Renal pelvis (tissue), 4 donors: ENCODE data around the gene MLEC. TPM values are rescaled to one million over a fixed set of nuclear protein-coding genes. Genes with fewer than 3 reads are reported as not detected.
"Not testable (repeated sequence)": the region's sequence is repeated elsewhere in the genome, so short reads cannot be mapped to it uniquely, and the experiment has no call there.

Experiments
- DNase-seq: peaks from one replicate; pipeline ENCODE4 v3.0.0-alpha.2; 2013
- polyA plus RNA-seq, 3 donors: library from polyadenylated mRNA; unstranded; fragments of 120-200 nt; gene quantifications; one replicate each; pipeline ENCODE4 v1.2.1, GENCODE V29; 2013; ENCODE audit not compliant: insufficient read length in 3 of 3

Gene MLEC
- polyA plus RNA-seq, 3 donors = 142 to 207 (median 176) TPM

DNA sequence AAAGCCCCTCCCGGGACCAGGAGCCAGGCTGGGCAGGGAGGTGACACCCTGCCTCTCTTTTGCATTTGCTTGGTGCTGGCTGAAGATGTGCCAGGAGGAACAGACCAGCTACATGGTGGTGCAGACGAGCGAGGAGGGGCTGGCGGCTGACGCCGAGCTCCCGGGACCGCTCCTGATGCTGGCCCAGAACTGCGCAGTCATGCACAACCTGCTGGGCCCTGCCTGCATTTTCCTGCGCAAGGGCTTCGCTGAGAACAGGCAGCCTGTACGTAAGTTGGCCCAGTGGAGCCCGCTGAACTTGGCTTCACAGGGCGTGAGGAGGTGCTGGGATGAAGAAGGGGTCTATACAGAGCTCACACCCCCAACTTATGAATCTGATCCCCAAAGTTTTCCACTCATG is 30.9 kb upstream of the MLEC start:
- no peak for DNase-seq

DNA sequence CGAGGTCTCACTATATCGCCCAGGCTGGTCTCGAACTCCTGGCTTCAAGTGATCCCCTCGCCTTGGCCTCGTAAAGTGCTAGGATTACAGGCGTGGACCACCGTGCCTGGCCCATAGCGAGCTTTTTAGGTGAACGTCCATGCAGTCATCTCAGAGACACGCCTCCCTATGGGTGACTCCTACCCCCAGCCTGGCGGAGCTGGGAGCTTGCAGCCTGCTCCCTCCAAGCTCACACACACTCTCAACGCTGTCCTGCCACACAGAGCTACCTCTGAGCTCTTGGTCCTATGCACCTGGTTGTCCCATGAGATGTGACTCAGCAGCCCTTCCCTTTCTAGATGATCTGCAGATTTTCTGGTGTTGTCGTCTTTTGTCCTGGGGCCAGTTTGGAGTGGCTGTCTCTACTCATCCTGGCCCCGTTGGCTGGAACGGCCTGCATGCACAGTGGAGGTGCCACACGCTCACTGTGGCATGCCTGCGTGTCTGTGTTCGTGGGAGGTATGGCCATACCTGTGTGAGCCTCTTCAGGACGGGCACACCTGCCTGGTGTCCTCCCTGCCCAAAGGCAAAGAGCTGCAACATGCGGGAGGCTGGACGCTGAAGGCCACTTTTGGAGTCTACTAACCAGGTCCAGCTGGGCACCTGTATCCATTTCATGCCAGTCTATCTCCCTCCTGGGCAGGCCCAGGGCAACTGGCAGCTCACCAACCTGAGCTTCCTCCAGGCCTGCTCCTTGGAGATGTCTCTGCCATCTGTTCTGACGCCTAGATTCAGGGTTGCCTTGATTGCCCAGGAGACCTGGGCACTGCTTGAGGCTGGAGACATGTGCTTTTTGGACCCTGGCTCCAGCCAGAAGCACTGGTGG is 28.4 kb upstream of the MLEC start:
- DNase-seq = no peak

DNA sequence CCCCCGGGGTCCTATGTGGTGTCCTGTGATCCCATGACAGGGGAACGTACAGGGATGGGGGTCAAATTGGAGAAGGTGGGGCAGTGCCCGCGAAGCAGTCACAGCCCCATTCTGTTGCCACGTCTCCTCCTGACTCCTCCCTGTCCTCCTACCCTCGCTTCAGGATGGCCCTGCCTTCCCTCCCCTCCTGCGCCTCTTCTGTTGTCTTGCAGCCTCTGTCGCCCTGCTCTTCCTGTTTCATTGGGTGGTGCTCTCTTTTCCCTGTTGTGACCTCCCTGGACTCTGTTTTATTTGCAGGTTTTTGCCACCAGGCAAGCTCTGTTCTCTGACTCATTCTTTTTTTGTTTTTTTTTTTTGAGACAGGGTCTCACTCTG is 27.8 kb upstream of the MLEC start:
- no peak for DNase-seq

DNA sequence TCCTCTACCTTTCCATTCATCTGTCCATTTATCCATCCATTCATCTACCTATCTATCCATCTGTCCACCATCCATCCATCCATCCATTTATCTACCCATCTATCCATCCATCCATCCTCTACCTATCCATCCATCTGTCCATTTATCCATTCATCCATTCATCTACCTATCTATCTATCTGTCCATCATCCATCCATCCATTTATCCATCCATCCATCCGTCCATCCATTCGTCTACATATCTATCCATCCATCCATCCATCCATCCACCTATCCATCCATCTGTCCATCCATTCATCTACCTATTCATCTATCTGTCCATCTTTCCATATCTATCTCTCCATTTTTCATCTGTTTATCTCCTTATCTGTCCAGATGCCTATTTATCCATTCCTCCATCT is 25.5 kb upstream of the MLEC start:
- DNase-seq = no peak

DNA sequence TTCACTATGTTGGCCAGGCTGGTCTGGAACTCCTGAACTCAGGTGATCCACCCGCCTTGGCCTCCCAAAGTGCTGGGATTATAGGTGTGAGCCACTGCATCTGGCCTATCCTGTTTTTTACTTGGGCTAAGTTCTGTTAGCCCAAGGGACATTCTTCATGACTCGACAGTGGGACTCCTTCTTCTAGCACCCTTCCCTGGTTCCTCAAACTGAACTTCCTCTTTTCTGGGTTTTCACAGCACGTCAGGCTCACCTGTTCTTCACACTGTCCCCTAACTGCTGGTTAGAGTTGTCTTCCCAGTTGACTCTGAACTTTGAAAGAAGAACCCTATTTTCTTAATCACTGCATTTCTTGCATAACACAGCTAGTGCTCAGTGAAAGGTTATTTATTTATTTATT is 24.1 kb upstream of the MLEC start:
- DNase-seq = no peak

DNA sequence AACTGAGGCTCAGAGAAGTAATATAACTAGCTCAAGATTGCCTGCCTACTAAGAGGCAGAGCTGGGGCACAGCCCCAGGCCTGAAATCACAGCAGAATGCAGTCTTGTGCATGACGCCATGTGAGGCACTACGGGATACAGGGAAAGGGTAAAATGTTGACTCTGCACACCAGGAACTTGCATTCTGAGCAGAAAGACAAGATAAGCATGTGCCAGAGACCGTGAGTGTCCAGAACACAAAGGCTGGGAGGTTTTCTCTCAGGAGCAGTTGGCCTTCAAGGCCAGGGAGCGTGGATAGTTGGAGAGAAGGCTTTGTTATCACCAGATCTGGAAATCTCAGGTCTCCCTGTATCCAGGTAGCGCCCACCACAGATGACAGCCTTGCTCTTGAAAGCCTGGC is 23.2 kb upstream of the MLEC start:
- DNase-seq = no peak

DNA sequence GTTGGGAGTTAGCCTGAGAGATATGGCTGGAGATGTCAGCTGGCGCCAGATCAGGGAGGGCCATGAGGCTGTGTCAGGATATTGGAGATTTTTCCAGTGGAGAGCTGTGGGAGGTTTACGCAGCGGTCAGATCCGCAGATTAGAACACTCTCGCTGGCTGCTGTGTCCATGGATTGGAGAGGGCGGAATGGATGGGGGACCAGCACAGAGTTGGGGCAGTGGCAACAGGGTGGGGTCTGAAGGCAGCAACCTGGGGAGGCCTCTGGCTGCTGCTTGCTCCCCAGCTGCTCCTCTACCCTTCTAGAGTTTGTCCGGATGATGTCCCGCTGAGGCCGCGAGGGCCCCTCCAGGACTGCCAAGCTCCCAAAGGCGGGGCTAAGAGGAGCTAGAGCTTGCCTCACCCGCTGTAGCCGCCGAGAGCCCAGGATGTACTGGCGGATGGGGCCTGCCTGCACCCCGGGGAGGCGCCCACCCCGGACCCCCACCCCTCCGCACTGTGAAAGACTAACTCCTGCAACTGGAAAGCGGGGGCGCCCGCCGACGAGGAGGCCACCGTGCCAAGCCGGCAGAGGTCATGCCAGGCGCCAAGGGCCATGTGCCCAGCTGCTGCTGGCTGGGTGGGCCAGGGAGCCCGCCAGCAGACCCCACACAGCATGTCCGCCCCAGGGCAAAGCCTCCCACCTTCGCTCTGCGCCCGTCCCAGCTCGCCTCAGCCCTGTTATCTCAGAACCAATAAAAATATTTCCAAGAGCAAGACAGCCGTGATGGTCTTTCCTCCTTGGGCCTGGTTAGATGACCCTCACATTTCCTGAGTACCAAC is 20.2 kb upstream of the MLEC start:
- DNase-seq = no peak

DNA sequence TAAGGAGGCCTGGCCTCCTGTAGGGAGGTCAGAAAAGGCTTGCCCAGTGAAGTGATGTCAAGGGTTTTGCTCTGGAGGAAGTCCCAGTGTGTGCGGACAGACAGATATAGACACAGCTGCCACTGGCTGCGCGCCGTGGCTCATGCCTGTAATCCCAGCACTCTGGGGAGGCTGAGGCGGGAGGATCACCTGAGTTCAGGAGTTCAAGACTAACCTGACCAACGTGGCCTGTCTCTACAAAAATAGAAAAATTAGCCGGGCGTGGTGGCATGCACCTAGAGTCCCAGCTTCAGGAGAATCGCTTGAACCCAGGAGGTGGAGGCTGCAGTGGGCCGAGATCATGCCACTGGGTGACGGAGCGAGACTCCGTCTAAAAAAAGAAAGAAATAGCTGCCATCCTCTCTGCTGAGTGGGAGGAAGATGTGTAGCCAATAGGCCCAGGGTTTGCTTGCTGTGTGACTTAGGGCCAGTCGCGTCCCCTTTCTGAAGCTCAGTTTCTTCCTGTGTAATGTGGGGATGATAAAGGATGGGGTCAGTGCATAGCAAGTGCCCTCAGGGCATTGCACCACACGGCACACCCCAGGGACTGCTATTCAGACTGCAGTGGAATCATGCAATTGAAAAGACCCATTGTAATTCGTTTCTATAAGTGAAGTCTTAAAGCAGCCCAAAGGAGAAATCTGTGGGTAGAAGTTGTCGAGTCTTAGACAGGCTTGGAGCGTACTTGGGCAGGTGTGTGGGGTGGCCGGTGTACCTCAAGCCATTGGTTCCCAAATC is 18.7 kb upstream of the MLEC start:
- DNase-seq = no peak

DNA sequence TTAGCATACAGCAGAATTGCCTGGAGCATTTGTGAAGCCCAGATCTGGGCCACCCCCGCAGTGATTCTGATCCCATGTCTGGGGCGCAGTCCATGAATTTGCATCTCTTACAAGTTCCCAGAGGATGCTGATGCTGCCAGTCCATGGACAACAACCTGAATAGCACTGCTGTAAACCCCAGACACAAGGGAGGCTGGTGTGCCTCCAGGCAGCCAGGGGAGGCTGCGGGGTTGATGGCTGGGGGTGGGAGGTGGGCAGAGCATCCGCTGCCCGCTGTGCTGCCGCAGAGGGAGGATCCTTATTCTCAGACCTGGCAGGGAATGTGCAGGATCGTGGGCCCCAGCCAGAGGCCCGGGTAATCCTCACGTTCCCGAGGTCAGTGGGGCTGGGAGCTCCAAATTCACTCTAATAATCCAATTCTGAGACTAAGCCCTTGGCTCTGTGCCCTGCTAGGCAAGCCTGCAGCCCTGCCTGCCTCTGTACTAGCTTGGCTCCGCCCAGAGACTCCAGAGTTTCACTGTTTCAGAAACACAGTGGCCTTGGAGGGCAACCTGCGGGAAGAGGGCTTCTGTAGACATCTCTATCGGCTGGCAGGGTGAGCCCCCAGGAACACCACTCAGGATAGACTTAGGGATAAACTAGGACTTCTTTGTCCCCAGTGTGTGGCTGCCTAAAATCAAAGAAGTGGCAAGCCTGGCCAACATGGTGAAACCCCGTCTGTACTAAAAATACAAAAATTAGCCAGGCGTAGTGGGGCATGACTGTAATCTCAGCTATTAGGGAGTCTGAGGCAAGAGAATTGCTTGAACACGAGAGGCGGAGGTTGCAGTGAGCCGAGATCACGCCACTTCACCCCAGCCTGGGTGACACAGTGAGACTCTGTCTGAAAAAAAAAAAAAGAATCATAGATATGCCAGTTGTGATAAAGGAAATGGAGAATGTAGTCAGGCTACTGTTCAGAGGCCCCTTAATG is 17.8 kb upstream of the MLEC start:
- DNase-seq = peak; percentile 47

DNA sequence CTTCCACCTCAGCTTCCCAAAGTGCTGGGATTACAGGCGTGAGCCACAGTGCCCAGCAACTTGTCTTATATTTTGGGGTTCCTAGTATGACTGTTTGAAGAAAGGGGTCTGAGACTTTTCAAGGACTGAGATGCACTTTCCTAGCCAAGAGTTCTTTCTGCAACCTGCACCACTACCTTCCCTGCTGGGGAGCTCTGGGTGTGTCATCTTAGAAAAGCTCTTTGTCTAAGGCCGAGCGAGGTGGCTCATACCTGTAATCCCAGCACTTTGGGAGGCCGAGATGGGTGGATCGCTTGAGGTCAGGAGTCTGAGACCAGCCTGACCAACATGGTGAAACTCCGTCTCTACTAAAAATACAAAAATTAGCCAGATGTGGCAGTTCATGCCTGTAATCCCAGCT is 16.7 kb upstream of the MLEC start:
- DNase-seq = not testable (repeated sequence)

DNA sequence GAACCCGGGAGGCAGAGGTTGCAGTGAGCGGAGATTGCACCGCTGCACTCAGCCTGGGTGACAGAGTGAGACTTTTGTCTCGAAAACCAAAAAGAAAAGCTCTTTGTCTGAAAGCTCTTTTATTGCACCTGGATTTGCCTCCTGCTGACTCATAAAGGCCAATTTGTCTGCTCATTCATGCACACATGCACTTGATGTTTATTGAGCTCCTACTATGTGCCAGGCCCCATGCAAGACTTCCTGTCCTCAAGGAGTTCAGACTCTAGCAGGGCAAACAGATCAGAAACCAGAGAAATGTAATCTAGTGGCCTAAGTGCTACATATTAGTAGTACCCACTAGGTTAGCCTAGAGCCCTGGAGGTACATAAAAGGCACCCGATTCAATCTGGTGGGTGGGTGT is 16.3 kb upstream of the MLEC start:
- no peak for DNase-seq

DNA sequence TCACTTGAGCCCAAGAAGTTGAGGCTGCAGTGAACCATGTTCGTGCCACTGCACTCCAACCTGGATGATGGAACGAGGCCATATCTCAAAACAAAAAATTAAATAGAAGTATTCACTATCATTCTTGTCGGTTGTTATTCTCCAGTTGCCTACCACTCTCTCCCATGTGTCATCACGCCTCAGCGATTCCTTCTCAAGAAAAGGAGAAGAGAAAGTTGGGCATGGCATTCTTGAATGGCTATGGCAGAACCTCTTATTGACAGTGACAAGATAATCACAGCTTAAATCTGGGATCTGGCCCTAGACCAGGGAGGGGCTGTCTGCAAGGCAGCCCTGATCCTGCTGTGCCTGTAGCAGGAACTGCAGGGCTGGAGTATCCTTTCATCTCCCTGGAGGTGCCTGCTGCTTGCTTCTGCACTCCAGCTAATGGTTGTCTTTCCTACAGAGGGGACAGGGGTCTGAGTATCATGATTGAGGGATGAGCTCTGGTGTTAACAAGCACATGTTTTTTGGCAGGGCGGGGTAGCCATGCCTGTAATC is 12.8 kb upstream of the MLEC start:
- DNase-seq = no peak

DNA sequence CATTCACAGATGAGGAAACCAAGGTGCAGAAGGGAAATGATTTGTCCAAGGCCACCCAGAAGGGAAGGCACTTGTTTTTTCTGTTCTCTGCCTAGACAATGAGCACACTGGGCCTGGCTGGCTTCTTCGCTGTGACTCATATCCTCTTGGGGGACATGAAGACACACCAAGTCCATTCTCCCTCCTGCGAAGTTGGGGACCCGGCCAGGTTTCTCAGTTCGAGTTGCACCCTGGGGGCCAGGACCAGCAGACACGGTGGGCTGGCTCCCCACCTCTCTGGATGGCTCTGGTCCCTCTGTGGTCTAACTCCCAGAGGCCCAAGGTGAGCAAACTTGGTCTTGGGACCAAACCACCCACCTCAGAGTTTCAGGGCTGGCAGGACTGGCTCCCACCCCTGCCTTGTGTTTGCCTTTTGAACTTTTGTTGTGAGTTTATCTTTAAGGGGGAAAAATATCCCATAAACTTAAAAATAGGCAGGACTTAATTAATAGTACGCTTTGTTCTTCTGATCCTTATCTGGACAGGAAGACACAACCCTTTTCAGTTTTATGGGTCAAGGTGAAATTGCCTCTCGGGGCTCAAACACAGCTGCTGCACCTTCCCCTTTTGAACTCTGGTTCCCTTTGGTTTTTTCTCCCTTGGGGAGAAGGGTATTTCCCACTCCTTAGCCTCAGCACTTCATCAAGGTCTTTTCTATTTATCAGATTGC is 9.0 kb upstream of the MLEC start:
- no peak for DNase-seq

DNA sequence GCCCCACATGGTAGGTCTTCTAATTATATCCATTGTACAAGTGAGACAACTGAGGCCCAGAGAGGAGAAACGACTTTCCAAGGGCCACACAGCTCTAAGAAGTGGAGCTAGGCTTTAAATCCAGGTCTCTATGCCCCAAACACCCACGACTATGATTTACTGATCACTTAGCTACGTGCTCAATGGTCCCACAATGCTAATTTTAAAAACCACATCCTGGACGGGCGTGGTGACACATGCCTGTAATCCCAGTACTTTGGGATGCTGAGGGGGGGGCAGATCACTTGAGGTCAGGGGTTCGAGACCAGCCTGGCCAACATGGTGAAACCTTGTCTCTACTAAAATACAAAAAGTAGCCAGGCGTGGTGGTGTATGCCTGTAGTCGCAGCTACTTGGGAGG is 8.4 kb upstream of the MLEC start:
- no peak for DNase-seq

DNA sequence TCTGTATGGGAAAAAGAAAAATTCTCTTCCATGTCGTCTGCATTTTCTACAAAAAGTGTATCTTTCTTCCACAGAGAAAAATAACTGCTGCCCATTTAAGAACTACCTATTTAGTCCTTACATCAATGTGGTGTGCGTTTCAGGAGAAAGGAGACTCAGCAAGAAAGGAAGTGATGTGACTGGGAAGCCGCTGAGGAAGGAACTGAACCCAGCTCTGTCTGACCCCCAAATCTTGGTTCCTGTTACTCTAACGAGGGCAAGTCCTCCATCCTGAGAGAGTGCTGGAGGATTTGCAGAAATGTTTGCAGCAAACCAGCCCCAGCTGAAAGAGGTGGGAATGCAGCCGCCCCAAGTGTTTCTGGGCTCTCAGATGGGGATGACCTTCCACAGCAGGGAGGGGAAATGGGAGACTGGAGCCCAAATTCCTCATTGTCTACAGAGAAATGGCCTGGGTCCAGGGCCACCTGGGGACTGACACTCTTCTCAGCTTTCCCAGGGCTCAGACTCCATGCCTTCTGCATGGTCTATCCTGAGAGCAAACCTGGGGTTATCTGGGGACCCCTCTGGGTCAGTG is 6.7 kb upstream of the MLEC start:
- DNase-seq = no peak

DNA sequence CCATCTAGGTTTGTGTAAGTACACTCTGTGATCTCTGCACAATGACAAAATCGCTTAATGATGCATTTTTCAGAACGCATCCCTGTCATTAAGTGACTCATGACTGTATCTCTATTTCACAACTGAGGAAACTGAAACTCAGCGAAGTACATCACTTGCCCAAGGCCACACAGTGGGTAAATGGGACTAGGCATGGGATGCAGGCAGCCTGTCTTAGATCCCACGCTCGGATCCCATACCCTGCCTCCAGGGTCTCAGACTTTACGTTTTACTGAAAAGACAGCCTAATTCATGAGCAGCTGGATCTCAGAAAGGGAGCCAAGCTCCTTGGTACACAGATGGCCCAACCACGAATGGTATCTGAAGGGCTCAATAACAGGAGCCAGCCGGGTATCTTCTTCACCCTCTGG is 2.4 kb upstream of the MLEC start:
- no peak for DNase-seq

DNA sequence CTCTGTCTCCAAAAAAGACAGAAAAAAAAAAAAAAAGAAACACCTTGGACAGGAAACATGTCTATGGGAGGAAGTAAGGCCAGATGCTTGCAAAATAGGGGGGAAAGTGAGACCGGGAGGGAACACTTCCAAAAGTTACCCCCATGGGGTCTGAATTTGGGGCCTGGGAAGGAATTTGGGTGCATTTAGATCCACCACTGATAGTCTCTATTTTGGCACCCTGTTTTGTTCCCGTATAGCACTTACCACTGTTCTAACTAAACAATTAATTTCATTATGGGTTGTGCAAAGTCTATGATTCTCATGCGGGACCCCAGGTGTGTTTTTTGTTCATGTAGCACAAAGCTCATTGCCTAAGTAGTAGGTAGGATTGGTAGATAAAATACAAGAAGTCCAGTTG is 1.4 kb upstream of the MLEC start:
- no peak for DNase-seq

DNA sequence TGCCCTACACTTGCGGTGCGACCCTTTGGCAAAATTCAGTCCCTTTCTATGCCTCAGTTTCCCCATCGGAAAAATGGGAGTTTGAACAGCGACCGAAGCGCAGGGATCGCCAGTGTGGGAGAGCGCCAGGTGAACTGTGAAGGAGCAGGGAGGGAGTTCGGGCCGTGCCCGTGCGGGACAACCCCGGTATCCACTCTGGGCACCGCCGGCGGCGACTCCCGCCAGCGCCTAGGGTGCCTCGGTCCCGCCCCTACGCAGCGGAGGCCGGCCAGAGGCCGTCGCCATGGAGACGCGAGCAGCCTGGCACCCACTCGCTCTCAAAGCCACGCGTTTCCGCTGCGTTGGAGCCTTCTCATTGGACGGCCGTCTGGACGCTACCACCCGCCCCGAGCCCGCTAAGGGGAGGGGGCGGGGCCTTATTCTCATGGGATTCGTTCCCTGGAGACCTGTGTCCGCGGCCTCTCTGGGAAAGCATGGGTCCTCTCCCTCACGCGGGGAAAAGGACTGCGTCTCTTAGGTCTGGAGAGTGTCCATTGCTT is 729 bp upstream of the MLEC start:
- peak; percentile 97 for DNase-seq

DNA sequence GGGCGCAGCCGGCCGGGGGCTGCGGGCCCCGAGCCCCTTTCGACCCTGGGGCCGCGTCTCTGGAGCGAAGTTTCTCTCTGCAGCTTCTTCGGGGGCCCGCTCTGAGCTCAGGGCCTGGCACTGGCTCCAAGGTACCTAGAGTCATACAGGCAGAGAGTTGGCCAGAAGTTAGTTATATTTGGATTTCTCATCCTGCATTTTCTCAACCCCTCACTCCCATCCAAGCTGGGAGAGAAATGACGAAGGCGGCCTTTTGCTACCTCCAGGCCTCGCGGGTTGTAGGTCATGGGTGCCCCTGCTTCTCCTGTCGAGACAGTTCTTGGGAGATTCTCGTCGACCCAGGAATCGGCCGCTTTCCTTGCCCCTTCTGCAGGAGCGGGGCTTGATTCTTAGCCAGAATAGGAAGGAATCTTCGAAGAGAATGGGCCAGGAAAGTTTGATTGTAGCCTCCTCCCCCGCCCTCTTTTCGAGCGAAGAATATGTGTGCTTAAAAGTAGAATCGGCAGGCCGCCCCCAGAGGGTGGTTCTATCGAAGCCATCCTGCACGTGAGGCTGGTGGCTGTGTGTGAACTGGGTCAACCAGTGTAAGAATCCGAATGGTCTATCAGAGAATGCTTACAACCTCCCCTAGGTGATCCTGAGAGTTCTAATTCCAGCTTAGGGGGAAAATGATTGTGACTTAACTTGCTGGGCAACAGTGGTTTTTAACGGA is 785 bp downstream of the MLEC start:
- DNase-seq = no peak
